Measurements from ENCODE around the gene HBZ.
"Not testable (repeated sequence)": the region's sequence is repeated elsewhere in the genome, so short reads cannot be mapped to it uniquely, and the experiment has no call there.

Gene HBZ

GRCh38 chr16:138049-138417, 14.4 kb upstream of the HBZ start:
- peak; percentile 53 for DNase-seq (ENCODE audit: low spot score)

- no peak for DNase-seq (ENCODE audit: low spot score)
These were observed 12.1 kb upstream of the HBZ start for GRCh38 chr16:140175-140857.

- DNase-seq (ENCODE audit: low spot score) = no peak
These were observed 10.0 kb upstream of the HBZ start for GRCh38 chr16:142405-142967.

GRCh38 chr16:143047-143446, 9.4 kb upstream of the HBZ start:
- no peak for DNase-seq (ENCODE audit: low spot score)

- DNase-seq (ENCODE audit: low spot score) = peak; percentile 36
These were observed 9.0 kb upstream of the HBZ start for GRCh38 chr16:143456-143855.

- DNase-seq (ENCODE audit: low spot score) = no peak
These were observed 7.6 kb upstream of the HBZ start for GRCh38 chr16:144797-145252.

- no peak for DNase-seq (ENCODE audit: low spot score)
These were observed 5.8 kb upstream of the HBZ start for GRCh38 chr16:146646-147045.

GRCh38 chr16:149024-149660, 3.3 kb upstream of the HBZ start:
- peak; percentile 31 for DNase-seq (ENCODE audit: low spot score)

GRCh38 chr16:153129-153521, 681 bp downstream of the HBZ start:
- not testable (repeated sequence) for DNase-seq (ENCODE audit: low spot score)

- DNase-seq (ENCODE audit: low spot score) = not testable (repeated sequence)
These were observed 1.2 kb downstream of the HBZ start for GRCh38 chr16:153550-154216.

GRCh38 chr16:154217-155030, 2.0 kb downstream of the HBZ start:
- DNase-seq (ENCODE audit: low spot score) = peak; percentile 41

GRCh38 chr16:155031-155398, 2.6 kb downstream of the HBZ start:
- DNase-seq (ENCODE audit: low spot score) = no peak

GRCh38 chr16:159136-159849, 6.8 kb downstream of the HBZ start:
- DNase-seq (ENCODE audit: low spot score) = no peak

GRCh38 chr16:160242-160641, 7.8 kb downstream of the HBZ start:
- DNase-seq (ENCODE audit: low spot score) = not testable (repeated sequence)

- DNase-seq (ENCODE audit: low spot score) = no peak
These were observed 8.3 kb downstream of the HBZ start for GRCh38 chr16:160691-161190.

- no peak for DNase-seq (ENCODE audit: low spot score)
These were observed 10.0 kb downstream of the HBZ start for GRCh38 chr16:162271-162991.

- not testable (repeated sequence) for DNase-seq (ENCODE audit: low spot score)
These were observed 10.7 kb downstream of the HBZ start for GRCh38 chr16:163139-163538.

- not testable (repeated sequence) for DNase-seq (ENCODE audit: low spot score)
These were observed 11.3 kb downstream of the HBZ start for GRCh38 chr16:163696-164095.

GRCh38 chr16:164134-164823, 11.8 kb downstream of the HBZ start:
- DNase-seq (ENCODE audit: low spot score) = not testable (repeated sequence)

Data from GM03348 (cell line).